A549 treated with CpdA at 1 μM for 4 hours (cell line): ENCODE measurements around the gene NUSAP1. TPM values are rescaled to one million over a fixed set of nuclear protein-coding genes. Genes with fewer than 3 reads are reported as not detected.

Source experiments
- total RNA-seq: library from RNA; stranded (reverse); fragments of 200-300 nt; extraction: Qiagen RNA extraction; gene quantifications from 5 replicates; pipeline ENCODE4 v1.2.3, GENCODE V29; 2022; ENCODE audit warnings: low read depth

The NUSAP1 gene
- total RNA-seq = 65.2 to 95.4 TPM (median 72.2 TPM) in 5 replicates

GRCh38 chr15:41332194-41333025 lies at the start of gene NUSAP1, which contains the start of gene OIP5:
NUSAP1 (plus strand) TSS chr15:41332881; CDS start chr15:41332958, 77 bp downstream.
OIP5 (minus strand) TSS chr15:41332591; CDS start chr15:41332561, 30 bp downstream.

DNA sequence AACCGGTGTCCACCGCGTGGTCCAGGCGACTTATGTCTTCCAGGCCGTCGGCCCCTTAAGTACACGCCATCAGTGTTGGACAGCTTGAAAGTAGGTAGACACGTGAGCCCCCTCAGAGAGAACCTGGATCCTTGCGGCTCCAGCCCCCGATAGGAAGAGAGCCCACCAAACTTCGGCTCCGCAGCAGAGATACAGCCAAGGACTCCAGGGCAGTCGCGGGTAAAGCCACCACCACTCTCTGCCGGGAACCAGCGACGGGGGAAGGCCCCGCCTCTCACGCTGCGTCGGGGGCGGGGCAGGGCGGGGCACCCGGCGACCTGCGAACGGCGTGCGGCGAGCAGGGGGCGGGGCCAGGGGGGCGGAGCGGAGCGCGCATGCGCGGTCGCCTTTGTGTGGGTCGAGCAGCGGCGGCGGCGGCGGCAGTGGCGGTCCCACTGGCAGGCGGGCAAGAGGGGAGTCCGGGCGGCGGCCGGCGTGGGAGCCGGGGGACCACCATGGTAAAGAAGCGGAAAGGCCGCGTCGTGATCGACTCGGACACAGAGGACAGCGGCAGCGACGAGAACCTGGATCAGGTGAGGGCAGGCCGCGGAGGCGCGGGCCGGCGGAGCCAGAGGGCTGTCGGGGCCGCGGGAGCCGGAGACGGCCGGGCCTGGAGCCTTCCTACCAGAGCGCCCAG lies 84.2 kb downstream of the NUSAP1 start, which contains the start of gene RTF1:
RTF1 (plus strand) TSS at position 354 of the 676 bp plus-strand sequence; CDS start at position 375, 21 bp downstream.

Other genes with a start within 250 kb of the NUSAP1 start
- gene INO80, start 216.6 kb upstream of the NUSAP1 start, total RNA-seq = 12.2 to 13.7 TPM (median 12.6 TPM) in 5 replicates
- 0.06 to 0.12 TPM (median 0.10 TPM) in 3 of 5 replicates, not detected in the others for gene EXD1, start 102.1 kb upstream of the NUSAP1 start, total RNA-seq
- gene CHP1, start 101.6 kb upstream of the NUSAP1 start, total RNA-seq = 47.5 to 73.6 TPM (median 50.4 TPM) in 5 replicates
- gene OIP5, start 290 bp upstream of the NUSAP1 start, total RNA-seq = 13.6 to 16.2 TPM (median 14.8 TPM) in 5 replicates
- gene NDUFAF1, start 69.6 kb downstream of the NUSAP1 start, total RNA-seq = 12.1 to 14.6 TPM (median 13.2 TPM) in 5 replicates
- 16.3 to 27.5 TPM (median 19.5 TPM) in 5 replicates for gene RTF1, start 84.2 kb downstream of the NUSAP1 start, total RNA-seq
- gene ITPKA, start 161.0 kb downstream of the NUSAP1 start, total RNA-seq = 1.2 to 2.0 TPM (median 1.7 TPM) in 5 replicates
- 0.06 to 0.16 TPM (median 0.10 TPM) in 4 of 5 replicates, not detected in the other for gene LTK, start 180.9 kb downstream of the NUSAP1 start, total RNA-seq
- gene RPAP1, start 211.4 kb downstream of the NUSAP1 start, total RNA-seq = 9.2 to 14.5 TPM (median 12.7 TPM) in 5 replicates
- 11.0 to 13.2 TPM (median 12.4 TPM) in 5 replicates for gene TYRO3, start 226.3 kb downstream of the NUSAP1 start, total RNA-seq